ENCODE results near the gene IQCC.

DNA sequence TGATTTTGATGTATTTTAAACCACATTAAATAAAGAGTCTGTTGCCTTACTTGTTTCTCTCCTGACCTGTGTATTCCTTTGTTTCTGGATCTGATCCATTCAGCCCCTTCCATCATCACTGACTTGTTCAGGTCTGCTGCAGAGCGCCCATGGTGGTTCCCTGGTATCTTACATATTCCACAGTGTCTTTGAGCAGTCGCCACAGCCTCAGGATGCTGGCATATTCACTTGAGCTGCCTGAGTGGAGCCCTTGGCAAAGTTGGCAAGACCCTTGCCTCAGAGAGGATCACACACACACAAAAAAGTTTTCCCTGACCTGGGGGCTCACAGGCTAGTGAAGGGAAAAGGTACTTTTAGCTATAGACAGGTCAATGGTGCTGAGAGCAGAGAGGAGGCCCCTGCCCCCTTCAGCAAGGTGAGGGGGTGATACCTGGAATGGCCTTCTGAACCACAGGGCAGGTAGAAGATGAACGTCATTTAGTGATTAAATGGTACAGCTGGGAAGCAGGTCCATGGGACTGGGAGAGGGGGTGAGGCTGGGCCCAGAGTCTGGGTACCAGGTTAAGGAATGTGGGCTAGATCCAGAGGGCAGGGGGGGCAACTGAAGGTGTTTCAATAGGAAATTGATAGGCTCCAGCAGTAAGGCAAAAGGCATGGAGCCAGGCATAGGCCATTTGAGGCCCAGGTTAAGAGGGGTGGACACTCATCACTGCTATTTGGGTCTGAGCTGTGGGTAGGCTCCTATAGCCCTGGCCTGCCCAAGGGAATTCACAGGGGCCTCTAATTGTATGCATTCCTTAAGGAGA is 7.0 kb upstream of the IQCC start:
- TF ChIP-seq SIN3A (IDR thresholded peaks at IDR 0.05; ENCODE audit: borderline replicate concordance, insufficient read depth, low read length) (no peak), POLR2AphosphoS5 (IDR thresholded peaks at IDR 0.05; ENCODE audit: low read depth, low read length) (no peak; the same call in none of the 2 replicates), TAF1 (IDR thresholded peaks at IDR 0.05; ENCODE audit: borderline replicate concordance, insufficient read depth, low read length) (no peak)

Data from PFSK-1 (cell line).